GM10266 (cell line): Measurements from ENCODE around the gene CATSPERD.
A peak's percentile ranks its signal among the peaks of the same experiment; 100 is the strongest.

Source experiments
- DNase-seq: peaks from one replicate; pipeline ENCODE4 v3.0.0; 2012; ENCODE audit errors: extremely low spot score
- TF ChIP-seq, protein P1 (sequence below): IDR thresholded peaks from 2 replicates; pipeline ENCODE4 v1.5.1; 2012; ENCODE audit warnings: mild to moderate bottlenecking, low read depth; ENCODE audit not compliant: control insufficient read depth, insufficient read depth; ENCODE audit errors: missing control alignments

CATSPERD gene

DNA sequence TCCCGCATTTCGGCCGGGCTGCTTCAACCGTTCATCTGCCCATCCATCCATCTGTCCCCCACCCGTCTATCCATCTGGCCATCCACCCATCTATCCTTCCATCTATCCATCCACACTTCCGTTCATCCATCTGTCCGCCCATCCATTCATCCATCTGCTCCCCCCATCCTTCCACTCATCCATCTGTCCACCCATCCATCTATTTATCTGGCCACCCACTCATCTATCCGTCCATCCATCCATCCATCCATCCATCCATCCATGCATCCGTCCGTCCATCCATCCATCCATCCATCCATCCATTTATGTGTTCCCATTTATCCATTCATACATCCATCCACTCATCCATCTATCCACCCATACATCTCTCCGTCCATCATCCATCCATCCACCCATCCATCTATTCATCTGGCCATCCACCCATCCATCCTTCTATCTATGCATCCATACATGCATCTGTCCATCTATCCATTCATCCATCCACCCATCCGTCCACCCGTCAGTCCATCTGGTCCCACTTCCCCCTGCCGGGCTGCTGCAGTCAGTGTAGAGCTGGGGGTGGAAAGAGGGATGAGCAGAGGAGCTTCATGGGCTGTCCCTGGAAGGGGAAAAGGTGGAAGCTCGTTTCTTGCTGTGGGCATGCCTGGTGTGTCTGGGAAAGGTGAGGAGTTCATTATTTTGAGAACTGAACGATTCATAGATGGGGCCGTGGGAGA lies 38.9 kb upstream of the CATSPERD start:
- TF ChIP-seq, protein P1, sequence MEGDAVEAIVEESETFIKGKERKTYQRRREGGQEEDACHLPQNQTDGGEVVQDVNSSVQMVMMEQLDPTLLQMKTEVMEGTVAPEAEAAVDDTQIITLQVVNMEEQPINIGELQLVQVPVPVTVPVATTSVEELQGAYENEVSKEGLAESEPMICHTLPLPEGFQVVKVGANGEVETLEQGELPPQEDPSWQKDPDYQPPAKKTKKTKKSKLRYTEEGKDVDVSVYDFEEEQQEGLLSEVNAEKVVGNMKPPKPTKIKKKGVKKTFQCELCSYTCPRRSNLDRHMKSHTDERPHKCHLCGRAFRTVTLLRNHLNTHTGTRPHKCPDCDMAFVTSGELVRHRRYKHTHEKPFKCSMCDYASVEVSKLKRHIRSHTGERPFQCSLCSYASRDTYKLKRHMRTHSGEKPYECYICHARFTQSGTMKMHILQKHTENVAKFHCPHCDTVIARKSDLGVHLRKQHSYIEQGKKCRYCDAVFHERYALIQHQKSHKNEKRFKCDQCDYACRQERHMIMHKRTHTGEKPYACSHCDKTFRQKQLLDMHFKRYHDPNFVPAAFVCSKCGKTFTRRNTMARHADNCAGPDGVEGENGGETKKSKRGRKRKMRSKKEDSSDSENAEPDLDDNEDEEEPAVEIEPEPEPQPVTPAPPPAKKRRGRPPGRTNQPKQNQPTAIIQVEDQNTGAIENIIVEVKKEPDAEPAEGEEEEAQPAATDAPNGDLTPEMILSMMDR: no peak
- DNase-seq: no peak

DNA sequence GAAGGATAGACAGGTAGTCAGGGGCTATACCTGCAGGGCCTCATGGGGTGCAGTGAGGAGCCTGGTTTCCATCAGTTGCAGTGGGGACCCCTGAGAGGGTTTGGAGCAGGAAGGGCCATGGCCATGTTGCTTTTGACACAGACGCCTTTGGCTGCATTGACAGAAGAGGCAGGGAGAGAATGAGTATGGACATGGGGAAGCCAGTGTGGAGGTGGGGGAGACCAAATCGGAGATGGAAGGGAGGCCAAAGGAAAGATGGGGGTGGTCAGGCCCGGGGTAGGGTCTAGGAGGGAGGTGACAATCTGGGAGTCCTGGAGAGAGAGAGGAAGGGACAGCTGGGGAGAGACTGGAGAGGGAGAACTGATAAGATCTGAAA lies 38.3 kb upstream of the CATSPERD start:
- TF ChIP-seq, protein P1: no peak

DNA sequence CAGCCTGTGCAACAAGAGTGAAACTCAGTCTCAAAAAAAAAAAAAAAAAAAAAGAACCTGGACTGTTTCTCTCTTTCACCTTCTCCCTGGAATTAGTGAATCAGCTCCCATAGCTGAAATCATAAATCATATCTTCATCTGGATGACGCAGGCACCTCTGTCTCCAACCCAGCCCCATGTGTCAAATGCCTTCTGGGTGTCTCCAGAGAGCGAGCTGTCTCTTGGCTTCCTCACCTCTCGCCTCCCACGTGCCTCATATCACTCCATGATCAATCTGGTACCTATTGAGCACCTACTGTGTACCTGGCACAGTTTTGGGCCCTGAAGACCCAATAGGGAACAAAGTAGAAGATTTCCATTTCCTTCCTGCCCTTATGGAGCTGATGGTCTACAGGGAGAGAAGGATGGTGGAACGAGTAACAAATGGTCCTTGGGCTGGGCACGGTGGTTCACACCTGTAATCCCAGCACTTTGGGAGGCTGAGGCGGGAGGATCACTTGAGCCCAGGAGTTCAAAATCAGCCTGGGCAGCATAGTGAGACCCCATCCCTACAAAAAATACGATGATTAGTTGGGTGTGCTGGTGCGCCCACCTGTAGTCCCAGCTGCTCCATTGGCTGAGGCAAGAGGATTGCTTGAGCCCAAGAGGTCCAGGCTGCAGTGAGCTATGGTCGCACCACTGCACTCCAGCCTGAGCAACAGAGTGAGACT lies 37.1 kb upstream of the CATSPERD start:
- TF ChIP-seq, protein P1: no peak
- no peak for DNase-seq

More for the DNA sequence above, 38.3 kb upstream of the CATSPERD start:
- no peak for DNase-seq

DNA sequence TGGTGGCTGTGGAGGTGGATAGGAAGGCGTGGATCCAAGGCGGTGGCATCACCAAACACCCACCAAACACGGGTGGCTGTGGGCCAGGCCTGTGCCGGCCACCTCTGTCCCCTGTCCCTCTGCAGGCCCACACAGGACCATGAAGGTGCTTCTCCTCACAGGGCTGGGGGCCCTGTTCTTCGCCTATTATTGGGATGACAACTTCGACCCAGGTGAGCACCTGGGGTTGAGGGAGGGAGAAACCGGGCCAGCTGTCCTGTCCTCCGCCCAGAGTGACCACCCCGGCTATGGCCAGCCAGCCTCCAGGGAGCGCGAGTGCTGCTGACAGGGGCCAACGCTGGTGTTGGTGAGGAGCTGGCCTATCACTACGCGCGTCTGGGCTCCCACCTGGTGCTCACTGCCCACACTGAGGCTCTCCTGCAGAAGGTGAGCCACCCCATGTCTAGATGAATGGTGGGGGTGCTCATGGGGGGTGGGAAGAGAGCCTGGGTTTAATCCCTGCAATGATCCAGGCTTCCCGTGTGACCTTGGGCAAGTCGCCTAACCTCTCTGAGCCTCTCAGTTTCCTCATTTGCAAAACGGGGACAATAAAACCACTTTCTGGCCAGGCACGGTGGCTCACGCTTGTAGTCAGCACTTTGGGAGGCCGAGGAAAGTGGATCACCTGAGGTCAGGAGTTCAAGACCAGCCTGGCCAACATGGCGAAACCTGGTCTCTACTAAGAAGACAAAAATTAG lies 35.6 kb upstream of the CATSPERD start:
- TF ChIP-seq, protein P1: no peak
- DNase-seq: no peak

DNA sequence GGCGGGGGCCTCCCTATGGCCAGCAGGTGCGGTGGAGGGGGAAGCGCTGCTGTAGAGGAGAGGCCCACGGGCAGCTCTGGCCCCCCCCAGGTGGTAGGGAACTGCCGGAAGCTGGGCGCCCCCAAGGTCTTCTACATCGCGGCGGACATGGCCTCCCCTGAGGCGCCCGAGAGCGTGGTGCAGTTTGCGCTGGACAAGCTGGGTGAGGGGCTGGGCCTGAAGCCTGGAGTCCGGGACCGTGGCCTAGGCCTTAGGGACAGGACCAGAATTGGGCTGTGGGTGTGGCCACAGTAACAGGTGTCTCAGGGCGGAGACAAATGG lies 34.2 kb upstream of the CATSPERD start:
- TF ChIP-seq, protein P1: no peak
- DNase-seq: no peak

DNA sequence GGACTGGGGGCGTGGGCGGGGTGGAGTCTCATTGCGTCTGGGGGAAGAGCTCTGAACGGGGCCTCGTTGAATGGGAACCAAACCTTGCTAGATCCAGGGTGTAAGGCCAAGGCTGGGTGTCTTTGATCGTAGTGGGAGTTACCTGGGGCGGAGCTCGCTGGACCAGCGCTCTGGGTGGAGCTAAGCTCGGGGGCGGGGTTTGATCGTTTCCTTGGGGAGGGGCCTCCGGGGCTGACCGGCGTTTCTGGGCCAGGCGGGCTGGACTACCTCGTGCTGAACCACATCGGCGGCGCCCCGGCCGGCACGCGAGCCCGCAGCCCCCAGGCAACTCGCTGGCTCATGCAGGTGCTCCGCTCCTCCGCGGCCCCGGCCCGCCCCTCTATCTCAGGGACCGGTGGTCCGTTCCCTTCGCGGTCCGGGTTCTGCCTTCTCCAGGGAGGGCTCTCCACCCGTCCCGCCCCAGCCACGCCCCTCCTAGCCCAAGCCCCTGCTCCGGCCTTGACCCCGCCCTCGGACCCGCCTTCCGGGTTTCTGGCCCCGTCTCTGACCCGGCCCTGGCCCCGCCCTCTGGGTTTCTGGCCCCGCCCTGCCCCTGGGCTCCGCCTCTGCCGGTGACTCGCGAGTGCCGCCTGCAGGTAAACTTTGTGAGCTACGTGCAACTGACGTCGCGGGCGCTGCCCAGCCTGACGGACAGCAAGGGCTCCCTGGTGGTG lies 33.6 kb upstream of the CATSPERD start:
- DNase-seq: peak; percentile 100
- TF ChIP-seq, protein P1: peak; percentile 97
